ENCODE measurements around the gene SLC8A2. TPM values are rescaled to one million over a fixed set of nuclear protein-coding genes. Genes with fewer than 3 reads are reported as not detected.

Gene SLC8A2
- total and polyA plus RNA-seq, 9 donors: 0.04 to 0.49 (median 0.24) TPM

- Histone ChIP-seq H3K4me1 (ENCODE audit: control insufficient read depth, insufficient read depth, low read length) (peaks cover 26% of the 10 kb centered on the region), H3K9me3 (replicated peaks; ENCODE audit: control insufficient read depth, low read depth, low read length) (no peaks in the 10 kb centered on the region), H3K27me3 (ENCODE audit: control insufficient read depth, insufficient read depth, low read length) (peaks cover 57% of the 10 kb centered on the region), H3K4me3 (ENCODE audit: low read length) (no peak overlapping the region), H3K36me3 (ENCODE audit: control insufficient read depth, insufficient read depth, low read length) (no peaks in the 10 kb centered on the region), H3K27ac (ENCODE audit: low read length) (no peak overlapping the region)
- no peak for DNase-seq
- WGBS (ENCODE audit: insufficient coverage): 81% methylated on average over 18 of the region's 18 CpGs
These were observed 39.6 kb downstream of the SLC8A2 start for GRCh38 chr19:47432091-47432490.

- no peak overlapping the region for H3K4me3 ChIP-seq (ENCODE audit: low read length)
- no peaks in the 10 kb centered on the region for H3K36me3 ChIP-seq (ENCODE audit: control insufficient read depth, insufficient read depth, low read length)
- H3K27me3 ChIP-seq (ENCODE audit: control insufficient read depth, insufficient read depth, low read length): peaks cover 71% of the 10 kb centered on the region
- DNase-seq: no peak
- no peak overlapping the region for H3K27ac ChIP-seq (ENCODE audit: low read length)
- WGBS (ENCODE audit: insufficient coverage): 1% methylated on average over 69 of the region's 69 CpGs
- peaks cover 24% of the 10 kb centered on the region for H3K4me1 ChIP-seq (ENCODE audit: control insufficient read depth, insufficient read depth, low read length)
- no peaks in the 10 kb centered on the region for H3K9me3 ChIP-seq (replicated peaks; ENCODE audit: control insufficient read depth, low read depth, low read length)
These were observed 41.5 kb downstream of the SLC8A2 start for GRCh38 chr19:47430041-47430802.

DNA sequence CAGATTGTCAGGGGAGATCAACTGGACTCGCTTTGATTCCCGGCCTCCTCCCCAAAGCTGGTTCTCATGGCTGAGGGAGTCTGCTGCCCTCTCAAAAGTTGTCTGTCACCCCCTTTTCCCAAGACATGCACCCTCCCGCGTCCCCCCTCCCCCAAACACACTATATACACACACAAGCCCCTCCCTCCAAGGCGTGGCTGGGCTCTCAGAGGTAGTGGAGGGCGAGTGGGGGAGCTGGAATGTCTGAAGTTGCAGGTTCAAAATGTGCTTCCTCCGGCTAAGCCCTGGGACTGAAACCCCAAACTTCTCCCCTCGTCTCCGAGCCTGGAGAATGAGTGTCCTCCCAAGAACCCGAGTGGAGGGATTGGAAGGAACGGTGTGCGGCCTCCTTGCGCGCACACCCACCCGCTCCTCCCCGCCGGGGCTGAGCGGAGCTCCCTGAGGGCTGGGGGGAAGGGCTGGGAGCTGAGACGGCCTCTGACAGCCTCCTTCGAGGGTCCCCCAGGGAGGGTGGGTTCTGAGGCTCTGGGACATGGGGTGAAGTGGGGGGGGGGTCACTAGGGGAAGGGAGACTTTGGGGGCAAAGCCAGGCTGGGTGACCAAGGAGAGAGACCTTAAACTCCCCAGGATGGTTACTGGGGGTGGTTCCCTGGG lies 42.4 kb downstream of the SLC8A2 start:
- no peaks in the 10 kb centered on the region for H3K9me3 ChIP-seq (replicated peaks; ENCODE audit: control insufficient read depth, low read depth, low read length)
- no peak overlapping the region for H3K27ac ChIP-seq (ENCODE audit: low read length)
- 8% methylated on average over 9 of the region's 20 CpGs for WGBS (ENCODE audit: insufficient coverage)
- no peak for DNase-seq
- peaks cover 77% of the 10 kb centered on the region for H3K27me3 ChIP-seq (ENCODE audit: control insufficient read depth, insufficient read depth, low read length)
- H3K36me3 ChIP-seq (ENCODE audit: control insufficient read depth, insufficient read depth, low read length): no peaks in the 10 kb centered on the region
- H3K4me1 ChIP-seq (ENCODE audit: control insufficient read depth, insufficient read depth, low read length): peaks cover 24% of the 10 kb centered on the region
- no peak overlapping the region for H3K4me3 ChIP-seq (ENCODE audit: low read length)

DNA sequence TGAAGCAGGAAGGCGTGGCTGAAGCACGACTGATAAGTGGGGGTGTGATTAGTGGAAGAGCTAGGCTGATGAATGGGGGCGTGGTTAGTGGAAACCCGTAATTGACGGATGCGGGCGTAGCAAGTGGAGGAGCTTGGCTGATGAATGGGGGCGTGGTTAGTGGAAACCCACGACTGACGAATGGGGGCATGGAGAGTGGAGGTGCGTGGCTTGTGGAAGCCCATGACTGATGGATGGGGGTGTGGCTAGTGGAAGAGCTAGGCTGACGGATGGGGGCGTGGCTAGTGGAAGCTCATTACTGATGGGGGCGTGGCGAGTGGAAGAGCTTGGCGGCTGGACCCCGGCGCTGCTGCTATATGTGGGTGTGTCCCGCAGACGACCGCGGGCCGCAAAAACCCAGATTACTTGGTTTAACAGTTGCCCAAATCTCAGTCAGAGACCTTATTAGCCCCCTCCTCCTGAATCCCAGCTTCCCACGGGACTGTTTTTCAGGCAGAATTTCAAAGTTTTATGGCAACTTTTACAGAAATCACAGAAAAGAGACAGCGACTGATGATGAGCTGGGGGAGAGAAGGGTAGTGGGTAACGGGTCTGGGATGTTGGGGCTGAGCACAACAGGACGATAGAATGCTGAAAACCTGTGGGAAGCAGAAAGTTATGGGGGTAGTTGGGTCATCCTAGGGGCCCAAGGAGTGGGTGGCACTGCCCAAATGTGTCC lies 43.4 kb downstream of the SLC8A2 start:
- Histone ChIP-seq H3K27me3 (ENCODE audit: control insufficient read depth, insufficient read depth, low read length) (peaks cover 86% of the 10 kb centered on the region), H3K27ac (ENCODE audit: low read length) (no peak overlapping the region), H3K4me3 (ENCODE audit: low read length) (no peak overlapping the region), H3K9me3 (replicated peaks; ENCODE audit: control insufficient read depth, low read depth, low read length) (no peaks in the 10 kb centered on the region), H3K4me1 (ENCODE audit: control insufficient read depth, insufficient read depth, low read length) (peaks cover 24% of the 10 kb centered on the region), H3K36me3 (ENCODE audit: control insufficient read depth, insufficient read depth, low read length) (no peaks in the 10 kb centered on the region)
- WGBS (ENCODE audit: insufficient coverage): 3% methylated on average over 15 of the region's 27 CpGs
- DNase-seq: peak; percentile 92

- DNase-seq: no peak
- Histone ChIP-seq H3K9me3 (replicated peaks; ENCODE audit: control insufficient read depth, low read depth, low read length) (no peaks in the 10 kb centered on the region), H3K4me1 (ENCODE audit: control insufficient read depth, insufficient read depth, low read length) (peaks cover 24% of the 10 kb centered on the region), H3K36me3 (ENCODE audit: control insufficient read depth, insufficient read depth, low read length) (no peaks in the 10 kb centered on the region), H3K27me3 (ENCODE audit: control insufficient read depth, insufficient read depth, low read length) (peaks cover 95% of the 10 kb centered on the region), H3K27ac (ENCODE audit: low read length) (no peak overlapping the region), H3K4me3 (ENCODE audit: low read length) (no peak overlapping the region)
- 3% methylated on average over 12 of the region's 17 CpGs for WGBS (ENCODE audit: insufficient coverage)
These were observed 44.2 kb downstream of the SLC8A2 start for GRCh38 chr19:47427241-47428176.

GRCh38 chr19:47423203-47423882 lies 48.4 kb downstream of the SLC8A2 start:
- DNase-seq: no peak
- no peaks in the 10 kb centered on the region for H3K36me3 ChIP-seq (ENCODE audit: control insufficient read depth, insufficient read depth, low read length)
- H3K27ac ChIP-seq (ENCODE audit: low read length): no peak overlapping the region
- peaks cover 13% of the 10 kb centered on the region for H3K4me1 ChIP-seq (ENCODE audit: control insufficient read depth, insufficient read depth, low read length)
- H3K27me3 ChIP-seq (ENCODE audit: control insufficient read depth, insufficient read depth, low read length): peaks cover 93% of the 10 kb centered on the region
- 6% methylated on average over 13 of the region's 19 CpGs for WGBS (ENCODE audit: insufficient coverage)
- H3K9me3 ChIP-seq (replicated peaks; ENCODE audit: control insufficient read depth, low read depth, low read length): no peaks in the 10 kb centered on the region
- no peak overlapping the region for H3K4me3 ChIP-seq (ENCODE audit: low read length)

- Histone ChIP-seq H3K9me3 (replicated peaks; ENCODE audit: control insufficient read depth, low read depth, low read length) (no peaks in the 10 kb centered on the region), H3K27me3 (ENCODE audit: control insufficient read depth, insufficient read depth, low read length) (peaks cover 95% of the 10 kb centered on the region), H3K36me3 (ENCODE audit: control insufficient read depth, insufficient read depth, low read length) (no peaks in the 10 kb centered on the region), H3K27ac (ENCODE audit: low read length) (no peak overlapping the region), H3K4me1 (ENCODE audit: control insufficient read depth, insufficient read depth, low read length) (peaks cover 11% of the 10 kb centered on the region), H3K4me3 (ENCODE audit: low read length) (no peak overlapping the region)
- DNase-seq: no peak
- 0% methylated on average over 1 of the region's 1 CpG for WGBS (ENCODE audit: insufficient coverage)
These were observed 49.1 kb downstream of the SLC8A2 start for GRCh38 chr19:47422417-47423163.

DNA sequence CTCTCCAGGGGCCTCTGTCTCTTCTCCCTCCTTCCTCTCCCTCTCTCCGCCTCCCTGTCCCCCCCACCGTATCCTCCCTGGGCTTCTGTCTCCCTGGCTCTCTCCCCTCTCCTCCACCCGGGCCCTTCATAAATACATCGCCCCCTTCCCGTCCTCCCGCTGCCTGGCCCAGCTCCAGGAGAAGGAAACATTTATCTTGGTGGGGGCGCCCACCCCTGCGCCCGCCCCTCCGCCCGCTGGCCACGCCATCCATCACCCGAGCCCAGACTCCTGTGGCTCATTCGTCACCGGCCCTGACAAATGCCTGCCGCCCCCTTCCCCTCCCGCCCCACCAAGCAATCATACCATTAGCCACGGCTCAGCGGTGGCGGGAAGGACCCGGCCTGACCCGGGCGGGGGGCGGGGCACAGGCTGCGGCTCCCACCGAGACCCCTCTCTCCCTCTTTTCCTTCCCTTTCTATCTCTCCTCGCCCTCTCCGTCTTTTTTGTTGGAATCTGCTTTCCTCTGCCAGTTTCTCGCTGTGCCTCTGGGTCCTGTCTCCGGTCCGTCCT lies 49.8 kb downstream of the SLC8A2 start:
- Histone ChIP-seq H3K9me3 (replicated peaks; ENCODE audit: control insufficient read depth, low read depth, low read length) (no peaks in the 10 kb centered on the region), H3K36me3 (ENCODE audit: control insufficient read depth, insufficient read depth, low read length) (no peaks in the 10 kb centered on the region), H3K4me1 (ENCODE audit: control insufficient read depth, insufficient read depth, low read length) (peaks cover 11% of the 10 kb centered on the region), H3K4me3 (ENCODE audit: low read length) (no peak overlapping the region), H3K27ac (ENCODE audit: low read length) (no peak overlapping the region), H3K27me3 (ENCODE audit: control insufficient read depth, insufficient read depth, low read length) (peaks cover 95% of the 10 kb centered on the region)
- no peak for DNase-seq
- WGBS (ENCODE audit: insufficient coverage): under 1% methylated on average over 29 of the region's 31 CpGs

Data from muscle of leg (tissue), 11 donors.